Measurements from ENCODE around the gene IL5. TPM values are rescaled to one million over a fixed set of nuclear protein-coding genes. Genes with fewer than 3 reads are reported as not detected.

Gene IL5
- total and polyA plus RNA-seq, 2 donors from 2014 or later = not detected

- H3K4me3 ChIP-seq (ENCODE audit: low read length in 3 of 3) = no peak overlapping the region
- no peak for FAIRE-seq
- H3K27ac ChIP-seq (ENCODE audit: low read depth in 2 of 2, low read length in 2 of 2) = no peak overlapping the region
- H3K9ac ChIP-seq (ENCODE audit: low read length in 3 of 3) = no peak overlapping the region
- no peak for TF ChIP-seq CTCF (IDR thresholded peaks at IDR 0.05; ENCODE audit: borderline replicate concordance, extremely low read depth, insufficient read depth)
- no peak for DNase-seq
- H3K9me3 ChIP-seq (ENCODE audit: control insufficient read depth in 2 of 3, insufficient read depth in 1 of 3, low read length in 3 of 3) = no peaks in the 10 kb centered on the region
- no peaks in the 10 kb centered on the region for H3K27me3 ChIP-seq (ENCODE audit: control insufficient read depth, insufficient read depth, low read length)
- H3K36me3 ChIP-seq (ENCODE audit: control insufficient read depth in 2 of 3, insufficient read depth in 3 of 3, low read length in 3 of 3) = no peaks in the 10 kb centered on the region
- no peaks in the 10 kb centered on the region for H3K4me1 ChIP-seq (ENCODE audit: control insufficient read depth in 2 of 3, insufficient read depth in 2 of 3, low read depth in 1 of 3, low read length in 3 of 3)
- intact Hi-C loops (cut with DNase I) = no loop called here
Measured at GRCh38 chr5:132540764-132541163, 2.6 kb downstream of the IL5 start.

GRCh38 chr5:132540149-132540548 is 3.2 kb downstream of the IL5 start:
- intact Hi-C loops (cut with DNase I) = no loop called here
- TF ChIP-seq CTCF (IDR thresholded peaks at IDR 0.05; ENCODE audit: borderline replicate concordance, extremely low read depth, insufficient read depth) = no peak
- FAIRE-seq (no peak), DNase-seq (no peak)
- no peak overlapping the region for H3K4me3 ChIP-seq (ENCODE audit: low read length in 3 of 3)
- H3K4me1 ChIP-seq (ENCODE audit: control insufficient read depth in 2 of 3, insufficient read depth in 2 of 3, low read depth in 1 of 3, low read length in 3 of 3) = no peaks in the 10 kb centered on the region
- H3K27ac ChIP-seq (ENCODE audit: low read depth in 2 of 2, low read length in 2 of 2) = no peak overlapping the region
- no peaks in the 10 kb centered on the region for H3K27me3 ChIP-seq (ENCODE audit: control insufficient read depth, insufficient read depth, low read length)
- H3K36me3 ChIP-seq (ENCODE audit: control insufficient read depth in 2 of 3, insufficient read depth in 3 of 3, low read length in 3 of 3) = no peaks in the 10 kb centered on the region
- peaks cover 0 to 2% (median 0%) of the 10 kb centered on the region in 3 donors for H3K9me3 ChIP-seq (ENCODE audit: control insufficient read depth in 2 of 3, insufficient read depth in 1 of 3, low read length in 3 of 3)
- no peak overlapping the region for H3K9ac ChIP-seq (ENCODE audit: low read length in 3 of 3)

GRCh38 chr5:132539716-132540115 is 3.6 kb downstream of the IL5 start:
- H3K27me3 ChIP-seq (ENCODE audit: control insufficient read depth, insufficient read depth, low read length) = no peaks in the 10 kb centered on the region
- TF ChIP-seq CTCF (IDR thresholded peaks at IDR 0.05; ENCODE audit: borderline replicate concordance, extremely low read depth, insufficient read depth) = no peak
- H3K4me3 ChIP-seq (ENCODE audit: low read length in 3 of 3) = no peak overlapping the region
- H3K36me3 ChIP-seq (ENCODE audit: control insufficient read depth in 2 of 3, insufficient read depth in 3 of 3, low read length in 3 of 3) = no peaks in the 10 kb centered on the region
- DNase-seq (no peak), FAIRE-seq (no peak)
- H3K4me1 ChIP-seq (ENCODE audit: control insufficient read depth in 2 of 3, insufficient read depth in 2 of 3, low read depth in 1 of 3, low read length in 3 of 3) = no peaks in the 10 kb centered on the region
- intact Hi-C loops (cut with DNase I) = no loop called here
- peaks cover 0 to 2% (median 0%) of the 10 kb centered on the region in 3 donors for H3K9me3 ChIP-seq (ENCODE audit: control insufficient read depth in 2 of 3, insufficient read depth in 1 of 3, low read length in 3 of 3)
- no peak overlapping the region for H3K27ac ChIP-seq (ENCODE audit: low read depth in 2 of 2, low read length in 2 of 2)
- no peak overlapping the region for H3K9ac ChIP-seq (ENCODE audit: low read length in 3 of 3)

- TF ChIP-seq CTCF (IDR thresholded peaks at IDR 0.05; ENCODE audit: borderline replicate concordance, extremely low read depth, insufficient read depth) = no peak
- no peaks in the 10 kb centered on the region for H3K4me1 ChIP-seq (ENCODE audit: control insufficient read depth in 2 of 3, insufficient read depth in 2 of 3, low read depth in 1 of 3, low read length in 3 of 3)
- no peak overlapping the region for H3K27ac ChIP-seq (ENCODE audit: low read depth in 2 of 2, low read length in 2 of 2)
- DNase-seq (no peak), FAIRE-seq (no peak)
- no peak overlapping the region for H3K4me3 ChIP-seq (ENCODE audit: low read length in 3 of 3)
- no peak overlapping the region for H3K9ac ChIP-seq (ENCODE audit: low read length in 3 of 3)
- peaks cover 0 to 2% (median 0%) of the 10 kb centered on the region in 3 donors for H3K9me3 ChIP-seq (ENCODE audit: control insufficient read depth in 2 of 3, insufficient read depth in 1 of 3, low read length in 3 of 3)
- H3K36me3 ChIP-seq (ENCODE audit: control insufficient read depth in 2 of 3, insufficient read depth in 3 of 3, low read length in 3 of 3) = no peaks in the 10 kb centered on the region
- no peaks in the 10 kb centered on the region for H3K27me3 ChIP-seq (ENCODE audit: control insufficient read depth, insufficient read depth, low read length)
- intact Hi-C loops (cut with DNase I) = no loop called here
Measured at GRCh38 chr5:132530946-132531345, 12.4 kb downstream of the IL5 start.

Data from kidney (tissue), 14 donors.